ENCODE measurements around the gene TBC1D22B.
"Not testable (repeated sequence)": the region's sequence is repeated elsewhere in the genome, so short reads cannot be mapped to it uniquely, and the experiment has no call there.

Gene TBC1D22B

GRCh38 chr6:37269105-37269504 lies 11.5 kb downstream of the TBC1D22B start:
- DNase-seq (ENCODE audit: low spot score): no peak

GRCh38 chr6:37272834-37273566 lies 15.4 kb downstream of the TBC1D22B start:
- no peak for DNase-seq (ENCODE audit: low spot score)

- DNase-seq (ENCODE audit: low spot score): no peak
These were observed 16.1 kb downstream of the TBC1D22B start for GRCh38 chr6:37273690-37274089.

- DNase-seq (ENCODE audit: low spot score): no peak
These were observed 17.8 kb downstream of the TBC1D22B start for GRCh38 chr6:37275350-37275749.

GRCh38 chr6:37277001-37277409 lies 19.4 kb downstream of the TBC1D22B start:
- no peak for DNase-seq (ENCODE audit: low spot score)

- DNase-seq (ENCODE audit: low spot score): peak; percentile 37
These were observed 22.0 kb downstream of the TBC1D22B start for GRCh38 chr6:37279366-37280134.

- DNase-seq (ENCODE audit: low spot score): no peak
These were observed 22.8 kb downstream of the TBC1D22B start for GRCh38 chr6:37280162-37280887.

- DNase-seq (ENCODE audit: low spot score): no peak
These were observed 24.8 kb downstream of the TBC1D22B start for GRCh38 chr6:37282371-37282770.

- DNase-seq (ENCODE audit: low spot score): peak; percentile 41
These were observed 25.7 kb downstream of the TBC1D22B start for GRCh38 chr6:37283268-37283667.

- DNase-seq (ENCODE audit: low spot score): peak; percentile 64
These were observed 26.1 kb downstream of the TBC1D22B start for GRCh38 chr6:37283671-37284151.

- DNase-seq (ENCODE audit: low spot score): no peak
These were observed 27.2 kb downstream of the TBC1D22B start for GRCh38 chr6:37284781-37285180.

GRCh38 chr6:37285861-37286311 lies 28.3 kb downstream of the TBC1D22B start:
- no peak for DNase-seq (ENCODE audit: low spot score)

- no peak for DNase-seq (ENCODE audit: low spot score)
These were observed 30.1 kb downstream of the TBC1D22B start for GRCh38 chr6:37287519-37288157.

GRCh38 chr6:37288247-37288646 lies 30.7 kb downstream of the TBC1D22B start:
- no peak for DNase-seq (ENCODE audit: low spot score)

- DNase-seq (ENCODE audit: low spot score): no peak
These were observed 32.4 kb downstream of the TBC1D22B start for GRCh38 chr6:37289931-37290330.

GRCh38 chr6:37293426-37293825 lies 35.9 kb downstream of the TBC1D22B start:
- DNase-seq (ENCODE audit: low spot score): no peak

GRCh38 chr6:37297637-37298036 lies 40.1 kb downstream of the TBC1D22B start:
- not testable (repeated sequence) for DNase-seq (ENCODE audit: low spot score)

GRCh38 chr6:37298958-37299357 lies 41.4 kb downstream of the TBC1D22B start:
- no peak for DNase-seq (ENCODE audit: low spot score)

GRCh38 chr6:37299990-37300389 lies 42.4 kb downstream of the TBC1D22B start:
- DNase-seq (ENCODE audit: low spot score): no peak

GRCh38 chr6:37302086-37302686 lies 44.6 kb downstream of the TBC1D22B start:
- DNase-seq (ENCODE audit: low spot score): no peak

- no peak for DNase-seq (ENCODE audit: low spot score)
These were observed 45.6 kb downstream of the TBC1D22B start for GRCh38 chr6:37303091-37303660.
